SK-N-SH treated with all-trans-retinoic acid at 6 μM for 48 hours (cell line): ENCODE results near the gene KCTD14.

Experiments used
- BACH2 ChIP-seq: fragments of 250-450 bp; sonication (Bioruptor Pico); IDR thresholded peaks from 2 replicates; pipeline ENCODE4 v1.9.0; 2021; ENCODE audit warnings: mild to moderate bottlenecking, borderline replicate concordance
- ESRRG ChIP-seq: fragments of 250-450 bp; sonication (Bioruptor Pico); IDR thresholded peaks from 2 replicates; pipeline ENCODE4 v1.6.1; 2021; ENCODE audit warnings: mild to moderate bottlenecking
- GLIS3 ChIP-seq: fragments of 250-450 bp; sonication (Bioruptor Pico); IDR thresholded peaks from 2 replicates; pipeline ENCODE4 v1.5.0; 2020; ENCODE audit warnings: mild to moderate bottlenecking, moderate library complexity
- RARB ChIP-seq: fragments of 250-450 bp; sonication (Bioruptor Pico); IDR thresholded peaks from 2 replicates; pipeline ENCODE4 v1.8.0; 2021; ENCODE audit warnings: mild to moderate bottlenecking, moderate library complexity
- SNAI2 ChIP-seq: fragments of 250-450 bp; sonication (Bioruptor Pico); IDR thresholded peaks from 2 replicates; pipeline ENCODE4 v1.5.0; 2020; ENCODE audit warnings: mild to moderate bottlenecking, moderate library complexity
- TSHZ2 ChIP-seq: fragments of 250-450 bp; sonication (Bioruptor Pico); IDR thresholded peaks from 2 replicates; pipeline ENCODE4 v1.5.0; 2020; ENCODE audit warnings: mild to moderate bottlenecking, moderate library complexity
- ZFP3 ChIP-seq: fragments of 250-450 bp; sonication (Bioruptor Pico); IDR thresholded peaks from 2 replicates; pipeline ENCODE4 v1.5.0; 2020; ENCODE audit warnings: mild to moderate bottlenecking, moderate library complexity
- ZNF70 ChIP-seq: fragments of 450-650 bp; formaldehyde crosslinking; IDR thresholded peaks from 2 replicates; pipeline ENCODE4 v1.5.0; 2020; ENCODE audit warnings: mild to moderate bottlenecking, moderate library complexity
- TF ChIP-seq, protein P1 (sequence below): fragments of 250-450 bp; sonication (Bioruptor Pico); IDR thresholded peaks from 2 replicates; pipeline ENCODE4 v1.5.1; 2020; ENCODE audit warnings: low read depth, mild to moderate bottlenecking, moderate library complexity
- TF ChIP-seq, protein P2 (sequence below): fragments of 250-450 bp; sonication (Bioruptor Pico); IDR thresholded peaks from 2 replicates; pipeline ENCODE4 v1.8.0; 2020; ENCODE audit warnings: mild to moderate bottlenecking, moderate library complexity, borderline replicate concordance

DNA sequence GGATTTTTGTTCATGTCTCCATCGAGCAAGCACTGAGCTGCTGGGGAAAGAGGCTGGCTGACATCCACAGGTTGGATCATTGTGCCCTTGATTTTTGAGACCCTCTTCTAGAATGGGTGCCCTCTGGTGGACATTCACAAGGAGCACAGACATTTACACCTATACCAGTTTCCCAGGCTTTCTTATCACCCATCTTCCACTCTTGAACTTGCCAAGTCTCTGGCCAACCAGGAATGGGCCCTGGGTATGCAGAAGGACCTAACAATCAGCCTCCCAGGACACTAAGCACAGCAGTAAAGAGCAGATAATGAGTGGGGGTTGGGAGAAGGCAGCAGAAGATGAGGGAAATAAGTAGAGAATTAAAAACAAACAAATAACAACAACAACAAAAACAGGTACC, 22.9 kb downstream of the KCTD14 start:
- no peak for TF ChIP-seq ZNF70 (CRISPR knock-in tag)
- TF ChIP-seq GLIS3 (CRISPR knock-in tag): no peak
- no peak for TF ChIP-seq RARB (CRISPR knock-in tag)
- TF ChIP-seq ESRRG (CRISPR knock-in tag): no peak
- no peak for TF ChIP-seq BACH2 (CRISPR knock-in tag)
- no peak for TF ChIP-seq TSHZ2 (CRISPR knock-in tag)
- TF ChIP-seq, protein P1, sequence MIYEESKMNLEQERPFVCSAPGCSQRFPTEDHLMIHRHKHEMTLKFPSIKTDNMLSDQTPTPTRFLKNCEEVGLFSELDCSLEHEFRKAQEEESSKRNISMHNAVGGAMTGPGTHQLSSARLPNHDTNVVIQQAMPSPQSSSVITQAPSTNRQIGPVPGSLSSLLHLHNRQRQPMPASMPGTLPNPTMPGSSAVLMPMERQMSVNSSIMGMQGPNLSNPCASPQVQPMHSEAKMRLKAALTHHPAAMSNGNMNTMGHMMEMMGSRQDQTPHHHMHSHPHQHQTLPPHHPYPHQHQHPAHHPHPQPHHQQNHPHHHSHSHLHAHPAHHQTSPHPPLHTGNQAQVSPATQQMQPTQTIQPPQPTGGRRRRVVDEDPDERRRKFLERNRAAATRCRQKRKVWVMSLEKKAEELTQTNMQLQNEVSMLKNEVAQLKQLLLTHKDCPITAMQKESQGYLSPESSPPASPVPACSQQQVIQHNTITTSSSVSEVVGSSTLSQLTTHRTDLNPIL (CRISPR knock-in tag): no peak
- TF ChIP-seq SNAI2: no peak
- TF ChIP-seq, protein P2, sequence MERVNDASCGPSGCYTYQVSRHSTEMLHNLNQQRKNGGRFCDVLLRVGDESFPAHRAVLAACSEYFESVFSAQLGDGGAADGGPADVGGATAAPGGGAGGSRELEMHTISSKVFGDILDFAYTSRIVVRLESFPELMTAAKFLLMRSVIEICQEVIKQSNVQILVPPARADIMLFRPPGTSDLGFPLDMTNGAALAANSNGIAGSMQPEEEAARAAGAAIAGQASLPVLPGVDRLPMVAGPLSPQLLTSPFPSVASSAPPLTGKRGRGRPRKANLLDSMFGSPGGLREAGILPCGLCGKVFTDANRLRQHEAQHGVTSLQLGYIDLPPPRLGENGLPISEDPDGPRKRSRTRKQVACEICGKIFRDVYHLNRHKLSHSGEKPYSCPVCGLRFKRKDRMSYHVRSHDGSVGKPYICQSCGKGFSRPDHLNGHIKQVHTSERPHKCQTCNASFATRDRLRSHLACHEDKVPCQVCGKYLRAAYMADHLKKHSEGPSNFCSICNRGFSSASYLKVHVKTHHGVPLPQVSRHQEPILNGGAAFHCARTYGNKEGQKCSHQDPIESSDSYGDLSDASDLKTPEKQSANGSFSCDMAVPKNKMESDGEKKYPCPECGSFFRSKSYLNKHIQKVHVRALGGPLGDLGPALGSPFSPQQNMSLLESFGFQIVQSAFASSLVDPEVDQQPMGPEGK (CRISPR knock-in tag): no peak
- TF ChIP-seq ZFP3 (CRISPR knock-in tag): no peak
